ENCODE data around the gene IGF2BP3. TPM values are rescaled to one million over a fixed set of nuclear protein-coding genes. Genes with fewer than 3 reads are reported as not detected.
A peak's percentile ranks its signal among the peaks of the same experiment; 100 is the strongest.

Gene IGF2BP3
- total and polyA plus RNA-seq, 10 of the 15 experiments (the other 5 are each of a cell fraction or from before 2014, with no cell fraction given), result 4.6 to 61.2 (median 36.9) TPM

DNA sequence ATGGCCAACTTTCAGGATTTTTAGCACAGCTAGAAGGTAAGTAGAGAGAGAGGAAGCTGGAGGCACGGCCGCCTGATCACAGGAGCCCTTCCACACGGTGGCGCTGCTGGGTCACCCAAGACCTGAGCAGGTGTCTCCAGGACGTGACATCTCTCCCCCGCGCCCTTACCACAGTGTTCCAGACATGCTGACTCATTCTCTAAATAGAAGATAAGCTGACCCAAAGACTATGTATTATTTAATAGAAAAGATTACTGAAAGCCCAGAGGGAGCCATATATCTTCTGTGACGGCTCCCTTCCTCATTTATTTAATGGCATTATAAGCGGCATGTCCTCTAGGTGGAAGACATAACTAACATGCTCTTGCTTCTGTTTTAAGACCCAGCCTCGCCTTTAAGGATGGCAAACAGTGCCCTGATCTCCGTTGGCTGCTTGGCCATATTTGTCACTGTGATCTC lies 197.1 kb downstream of the IGF2BP3 start:
- H3K4me1 ChIP-seq (ENCODE audit: control insufficient read depth, insufficient read depth, low read length), result peaks cover 3% of the 10 kb centered on the region; the same call in 1 of the 2 replicates
- peak overlapping the region; percentile 66 for H3K9ac ChIP-seq (ENCODE audit: control insufficient read depth, insufficient read depth, low read length)
- CTCF ChIA-PET, result interaction anchor here (0.6 to 7.5 kb wide), 63 partner anchors 10 to 439 kb away, joined by 3 to 167 read pairs (median 5); partner anchors contain the start of genes FAM221A, KLHL7, MALSU1 and NUP42
- H3K9me3 ChIP-seq (replicated peaks; ENCODE audit: control insufficient read depth, insufficient read depth, low read length), result no peaks in the 10 kb centered on the region
- peaks cover 10% of the 10 kb centered on the region for H3K79me2 ChIP-seq (ENCODE audit: control insufficient read depth, insufficient read depth, low read length)
- H3K4me3 ChIP-seq, result peak overlapping the region; percentile 56
- H3K27ac ChIP-seq (ENCODE audit: control insufficient read depth, insufficient read depth), result peak overlapping the region; percentile 73
- intact Hi-C loops (cut with micrococcal nuclease; ENCODE audit: unreplicated experiment) (loop anchor here (1.0 to 5.0 kb wide), 6 partner anchors 80 to 439 kb away; partner anchors contain the start of genes STK31 and TRA2A), in situ Hi-C loops (cut with MboI) (loop anchor here (5.0 kb wide), 1 partner anchor 429 kb away; no protein-coding TSS in a partner anchor)
- H3K36me3 ChIP-seq (ENCODE audit: control insufficient read depth in 2 of 2, insufficient read depth in 2 of 2, low read length in 1 of 2), result no peaks in the 10 kb centered on the region
- RAD21 ChIA-PET (ENCODE audit: unreplicated experiment), result interaction anchor here (0.7 to 7.3 kb wide), 24 partner anchors 10 to 441 kb away, joined by 3 to 53 read pairs (median 6); partner anchors contain the start of genes KLHL7 and MALSU1
- POLR2A ChIA-PET, result interaction anchor here (0.6 to 1.2 kb wide), 5 partner anchors 28 to 260 kb away, joined by 3 to 5 read pairs (median 3); no protein-coding TSS in a partner anchor
- ATAC-seq (peak; percentile 98), DNase-seq (ENCODE audit: low read depth, low spot score) (peak; percentile 78), FAIRE-seq (peak; percentile 84)
- H3K4me2 ChIP-seq (ENCODE audit: control insufficient read depth, insufficient read depth), result peak overlapping the region; percentile 62
- no peaks in the 10 kb centered on the region for H4K20me1 ChIP-seq (ENCODE audit: control insufficient read depth, insufficient read depth)
- no peaks in the 10 kb centered on the region for H3K27me3 ChIP-seq (replicated peaks in 1 of 2; ENCODE audit: control insufficient read depth in 2 of 2, insufficient read depth in 2 of 2, low read length in 1 of 2)
- WGBS (ENCODE audit: insufficient coverage, insufficient replicate concordance, low lambda C conversion rate, missing lambda C conversion rate), result 3% methylated on average over 11 of the region's 11 CpGs
- H2AFZ ChIP-seq (ENCODE audit: control insufficient read depth, low read depth, low read length), result peak overlapping the region; percentile 95
- BruUV-seq (replicated peaks), result no TSS peak
- SMC1A ChIA-PET (ENCODE audit: uncharacterized antibody, unreplicated experiment), result interaction anchor here (0.8 to 4.6 kb wide), 30 partner anchors 8 to 445 kb away, joined by 3 to 66 read pairs (median 4); partner anchors contain the start of gene MALSU1
- TF ChIP-seq ZNF207 (IDR thresholded peaks at IDR 0.05; ENCODE audit: borderline replicate concordance) (no peak), POLR2AphosphoS5 (IDR thresholded peaks at IDR 0.05; ENCODE audit: low read length) (no peak), RELA (IDR thresholded peaks at IDR 0.05; ENCODE audit: borderline replicate concordance, partially characterized antibody) (no peak), ZSCAN29 (IDR thresholded peaks at IDR 0.05) (no peak), TCF7 (IDR thresholded peaks at IDR 0.05; ENCODE audit: borderline replicate concordance) (no peak), ZNF274 (IDR thresholded peaks at IDR 0.05; ENCODE audit: insufficient read depth, insufficient read length) (no peak), SKIL (IDR thresholded peaks at IDR 0.05; ENCODE audit: low read depth, poor library complexity, severe bottlenecking) (peak; percentile 85), BMI1 (IDR thresholded peaks at IDR 0.05; ENCODE audit: borderline replicate concordance) (no peak), RAD21 (IDR thresholded peaks at IDR 0.05; ENCODE audit: insufficient read depth, low read depth, low read length) (peak; percentile 67), SIN3A (IDR thresholded peaks at IDR 0.05; ENCODE audit: low read depth, low read length) (no peak), EZH2 (IDR thresholded peaks at IDR 0.05; ENCODE audit: borderline replicate concordance, control insufficient read depth, low read depth, low read length) (no peak), BHLHE40 (IDR thresholded peaks at IDR 0.05; ENCODE audit: borderline replicate concordance in 1 of 2, low read depth in 2 of 2, low read length in 1 of 2) (peak; percentile 42 to 62; a peak in 3 of 4 replicates), NBN (IDR thresholded peaks at IDR 0.05) (0 out of 2 replicates have a peak, but pooled peaks have one; percentile 50), MAX (IDR thresholded peaks at IDR 0.05; ENCODE audit: low read depth, low read length) (peak; percentile 81), CEBPB (IDR thresholded peaks at IDR 0.05; ENCODE audit: borderline replicate concordance in 1 of 2, low read depth in 2 of 2, low read length in 2 of 2) (no peak), MYB (IDR thresholded peaks at IDR 0.05; ENCODE audit: borderline replicate concordance, low read depth, low read length) (no peak)
- TF ChIP-seq, protein P1, sequence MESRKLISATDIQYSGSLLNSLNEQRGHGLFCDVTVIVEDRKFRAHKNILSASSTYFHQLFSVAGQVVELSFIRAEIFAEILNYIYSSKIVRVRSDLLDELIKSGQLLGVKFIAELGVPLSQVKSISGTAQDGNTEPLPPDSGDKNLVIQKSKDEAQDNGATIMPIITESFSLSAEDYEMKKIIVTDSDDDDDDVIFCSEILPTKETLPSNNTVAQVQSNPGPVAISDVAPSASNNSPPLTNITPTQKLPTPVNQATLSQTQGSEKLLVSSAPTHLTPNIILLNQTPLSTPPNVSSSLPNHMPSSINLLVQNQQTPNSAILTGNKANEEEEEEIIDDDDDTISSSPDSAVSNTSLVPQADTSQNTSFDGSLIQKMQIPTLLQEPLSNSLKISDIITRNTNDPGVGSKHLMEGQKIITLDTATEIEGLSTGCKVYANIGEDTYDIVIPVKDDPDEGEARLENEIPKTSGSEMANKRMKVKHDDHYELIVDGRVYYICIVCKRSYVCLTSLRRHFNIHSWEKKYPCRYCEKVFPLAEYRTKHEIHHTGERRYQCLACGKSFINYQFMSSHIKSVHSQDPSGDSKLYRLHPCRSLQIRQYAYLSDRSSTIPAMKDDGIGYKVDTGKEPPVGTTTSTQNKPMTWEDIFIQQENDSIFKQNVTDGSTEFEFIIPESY (IDR thresholded peaks at IDR 0.05), result no peak
- TF ChIP-seq, protein P2, sequence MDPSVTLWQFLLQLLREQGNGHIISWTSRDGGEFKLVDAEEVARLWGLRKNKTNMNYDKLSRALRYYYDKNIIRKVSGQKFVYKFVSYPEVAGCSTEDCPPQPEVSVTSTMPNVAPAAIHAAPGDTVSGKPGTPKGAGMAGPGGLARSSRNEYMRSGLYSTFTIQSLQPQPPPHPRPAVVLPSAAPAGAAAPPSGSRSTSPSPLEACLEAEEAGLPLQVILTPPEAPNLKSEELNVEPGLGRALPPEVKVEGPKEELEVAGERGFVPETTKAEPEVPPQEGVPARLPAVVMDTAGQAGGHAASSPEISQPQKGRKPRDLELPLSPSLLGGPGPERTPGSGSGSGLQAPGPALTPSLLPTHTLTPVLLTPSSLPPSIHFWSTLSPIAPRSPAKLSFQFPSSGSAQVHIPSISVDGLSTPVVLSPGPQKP (IDR thresholded peaks at IDR 0.05; ENCODE audit: low read depth, low read length), result no peak

Data from GM12878 (cell line).